Activated T-cell treated with anti-CD3 and anti-CD28 coated beads for 24 hours (primary cell): ENCODE measurements around the gene TUFT1.
"Not testable (repeated sequence)": the region's sequence is repeated elsewhere in the genome, so short reads cannot be mapped to it uniquely, and the experiment has no call there.

ENCODE experiments used
- DNase-seq: peaks from one replicate; pipeline ENCODE4 v3.0.0-alpha.2; 2020; ENCODE audit warnings: low read depth

The TUFT1 gene

DNA sequence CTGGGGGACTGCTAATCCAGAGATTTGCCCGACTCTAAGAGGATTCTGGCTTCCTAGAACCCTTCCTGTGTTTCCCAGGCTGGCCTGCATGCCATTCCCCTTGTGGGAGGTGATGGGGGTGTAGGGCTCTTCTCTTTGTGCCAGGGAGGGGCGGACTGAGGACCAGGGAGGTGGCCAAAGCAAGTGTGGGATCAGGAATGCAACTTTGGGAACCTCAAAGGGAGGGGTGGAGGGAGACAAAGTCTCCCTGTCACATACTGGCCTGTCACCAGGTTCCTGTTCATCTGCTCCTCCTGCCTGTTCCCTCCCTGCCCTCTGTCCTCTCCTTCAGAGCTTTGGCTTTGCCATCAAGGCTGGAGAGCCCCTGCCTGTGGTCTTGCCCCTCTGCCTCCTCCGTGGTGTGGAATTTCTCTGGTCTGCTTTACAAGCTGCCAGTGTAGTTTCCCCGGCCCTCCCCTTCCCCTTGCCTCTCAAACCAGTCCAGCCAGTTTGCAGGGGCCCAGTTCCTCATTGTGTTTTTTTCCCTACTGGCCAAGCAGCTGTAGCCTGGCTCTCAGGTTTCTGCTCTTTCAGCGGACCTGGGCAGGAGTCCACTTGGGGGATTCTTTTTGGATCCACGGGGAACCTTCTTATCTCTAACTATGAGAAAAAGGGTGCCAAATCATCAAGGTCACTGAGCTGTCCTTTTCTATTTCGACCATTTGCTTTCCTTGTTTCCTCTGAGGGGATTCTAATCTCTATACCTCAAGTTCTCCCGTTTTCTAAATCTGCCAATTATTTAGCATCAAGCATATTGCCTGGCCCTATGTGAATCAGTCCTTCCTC is 27.1 kb upstream of the TUFT1 start:
- DNase-seq = no peak

GRCh38 chr1:151513626-151514121 is 26.4 kb upstream of the TUFT1 start:
- no peak for DNase-seq

- no peak for DNase-seq
Observed at GRCh38 chr1:151514366-151514765, 25.7 kb upstream of the TUFT1 start.

DNA sequence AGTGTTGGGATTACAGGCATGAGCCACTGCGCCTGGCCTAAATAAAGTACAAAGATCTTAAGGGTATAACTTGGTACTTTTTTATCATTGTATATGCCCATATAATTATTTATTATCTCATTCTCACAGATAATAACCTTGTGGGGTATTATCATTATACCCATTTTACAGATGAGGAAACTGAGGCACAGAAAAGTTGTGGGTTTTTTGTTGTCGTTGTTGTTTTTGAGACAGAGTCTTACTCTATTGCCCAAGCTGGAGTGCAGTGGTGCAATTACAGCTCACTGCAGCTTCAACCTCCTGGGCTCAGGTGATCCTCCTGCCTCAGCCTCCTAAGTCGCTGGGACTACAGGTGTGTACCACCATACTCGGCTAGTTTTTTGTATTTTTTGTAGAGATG is 24.8 kb upstream of the TUFT1 start:
- DNase-seq = no peak

GRCh38 chr1:151516031-151516511 is 24.0 kb upstream of the TUFT1 start:
- DNase-seq = no peak

DNA sequence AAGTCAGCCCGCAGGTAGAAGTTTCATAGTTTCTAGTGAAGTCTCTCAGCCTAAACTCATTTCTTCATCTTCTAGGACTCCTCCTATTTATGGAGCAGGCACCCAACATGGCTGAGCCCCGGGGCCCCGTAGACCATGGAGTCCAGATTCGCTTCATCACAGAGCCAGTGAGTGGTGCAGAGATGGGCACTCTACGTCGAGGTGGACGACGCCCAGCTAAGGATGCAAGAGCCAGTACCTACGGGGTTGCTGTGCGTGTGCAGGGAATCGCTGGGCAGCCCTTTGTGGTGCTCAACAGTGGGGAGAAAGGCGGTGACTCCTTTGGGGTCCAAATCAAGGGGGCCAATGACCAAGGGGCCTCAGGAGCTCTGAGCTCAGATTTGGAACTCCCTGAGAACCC is 21.7 kb upstream of the TUFT1 start:
- no peak for DNase-seq

- no peak for DNase-seq
Observed at GRCh38 chr1:151518936-151519335, 21.2 kb upstream of the TUFT1 start.

DNA sequence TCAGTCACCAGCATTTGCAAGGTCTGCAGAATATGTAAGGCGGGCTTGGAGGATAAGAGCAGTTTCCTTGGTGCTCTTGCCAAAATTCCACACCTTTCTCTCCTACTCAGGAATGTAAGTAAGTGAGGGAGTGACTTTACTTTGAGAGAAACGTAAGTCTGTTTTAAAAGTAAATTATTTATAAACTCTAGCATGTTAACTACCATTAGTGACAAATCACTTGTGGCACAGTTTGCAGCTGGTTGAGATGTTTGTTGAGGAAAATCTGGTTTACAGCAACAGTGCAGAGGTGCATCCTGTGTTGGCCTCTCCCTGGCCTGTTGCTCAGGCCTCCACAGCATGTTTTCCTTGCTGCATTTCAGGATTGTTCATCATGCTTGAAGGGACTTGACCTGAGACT is 20.4 kb upstream of the TUFT1 start:
- no peak for DNase-seq

DNA sequence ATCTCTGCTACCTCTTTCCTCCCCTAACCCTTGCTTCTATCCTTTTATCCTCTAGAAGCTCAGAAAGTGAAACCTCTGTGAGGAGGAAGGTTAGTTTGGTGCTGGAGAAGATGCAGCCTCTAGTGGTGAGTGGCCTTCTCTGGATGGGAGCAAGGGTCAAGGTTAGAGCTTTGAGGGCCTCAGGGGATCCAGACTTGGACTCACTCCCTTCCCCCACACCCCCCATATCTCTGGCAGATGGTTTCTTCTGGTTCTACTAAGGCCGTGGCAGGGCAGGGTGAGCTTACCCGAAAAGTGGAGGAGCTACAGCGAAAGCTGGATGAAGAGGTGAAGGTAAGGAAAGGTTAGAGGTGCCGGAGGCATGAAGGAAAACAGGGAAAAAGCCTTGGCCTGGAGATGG is 19.8 kb upstream of the TUFT1 start:
- no peak for DNase-seq

GRCh38 chr1:151522427-151522826 is 17.7 kb upstream of the TUFT1 start:
- not testable (repeated sequence) for DNase-seq

GRCh38 chr1:151523326-151523725 is 16.8 kb upstream of the TUFT1 start:
- DNase-seq = no peak

DNA sequence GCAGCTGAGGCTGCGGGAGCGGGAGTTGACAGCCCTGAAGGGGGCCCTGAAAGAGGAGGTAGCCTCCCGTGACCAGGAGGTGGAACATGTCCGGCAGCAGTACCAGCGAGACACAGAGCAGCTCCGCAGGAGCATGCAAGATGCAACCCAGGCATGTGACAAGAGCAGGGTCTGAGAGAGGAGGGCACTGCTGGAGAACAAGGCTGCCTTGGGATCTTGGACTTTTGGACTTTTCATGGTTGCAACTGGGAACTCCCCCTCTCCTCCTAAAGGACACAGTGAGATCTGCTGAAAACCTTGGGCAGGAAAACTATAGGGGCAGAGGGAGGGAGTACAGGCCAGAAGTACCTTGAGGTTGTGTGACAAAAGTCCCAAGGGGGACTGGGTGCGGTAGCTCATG is 15.4 kb upstream of the TUFT1 start:
- DNase-seq = no peak

- no peak for DNase-seq
Observed at GRCh38 chr1:151526735-151527525, 13.2 kb upstream of the TUFT1 start.

DNA sequence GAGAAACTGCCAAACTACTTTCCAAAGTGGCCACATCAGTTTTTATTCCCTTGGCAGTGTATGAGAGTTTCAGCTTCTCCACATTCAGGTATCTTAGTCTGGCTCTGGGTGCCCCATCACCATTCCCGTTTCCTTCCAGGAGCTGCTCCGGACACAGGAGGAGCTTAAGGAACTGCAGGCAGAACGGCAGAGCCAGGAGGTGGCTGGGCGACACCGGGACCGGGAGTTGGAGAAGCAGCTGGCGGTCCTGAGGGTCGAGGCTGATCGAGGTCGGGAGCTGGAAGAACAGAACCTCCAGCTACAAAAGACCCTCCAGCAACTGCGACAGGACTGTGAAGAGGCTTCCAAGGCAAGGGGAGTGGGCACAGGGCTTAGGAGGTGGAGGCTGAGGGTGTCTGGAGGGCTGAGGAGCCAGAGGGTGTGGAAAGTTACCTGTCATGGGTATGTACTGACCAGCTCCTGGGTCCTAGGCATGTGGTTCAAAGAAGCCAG is 10.9 kb upstream of the TUFT1 start:
- DNase-seq = no peak

DNA sequence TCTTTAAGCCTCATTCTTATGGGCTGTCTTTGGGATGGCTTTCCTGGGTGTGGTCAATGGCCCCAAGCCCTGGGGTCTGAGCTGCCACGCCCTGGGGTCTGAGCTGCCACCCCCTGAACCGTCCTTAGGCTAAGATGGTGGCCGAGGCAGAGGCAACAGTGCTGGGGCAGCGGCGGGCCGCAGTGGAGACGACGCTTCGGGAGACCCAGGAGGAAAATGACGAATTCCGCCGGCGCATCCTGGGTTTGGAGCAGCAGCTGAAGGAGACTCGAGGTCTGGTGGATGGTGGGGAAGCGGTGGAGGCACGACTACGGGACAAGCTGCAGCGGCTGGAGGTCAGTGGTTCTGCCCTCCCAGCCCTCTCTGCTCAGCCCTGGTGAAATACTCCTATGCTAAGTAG is 10.3 kb upstream of the TUFT1 start:
- no peak for DNase-seq

DNA sequence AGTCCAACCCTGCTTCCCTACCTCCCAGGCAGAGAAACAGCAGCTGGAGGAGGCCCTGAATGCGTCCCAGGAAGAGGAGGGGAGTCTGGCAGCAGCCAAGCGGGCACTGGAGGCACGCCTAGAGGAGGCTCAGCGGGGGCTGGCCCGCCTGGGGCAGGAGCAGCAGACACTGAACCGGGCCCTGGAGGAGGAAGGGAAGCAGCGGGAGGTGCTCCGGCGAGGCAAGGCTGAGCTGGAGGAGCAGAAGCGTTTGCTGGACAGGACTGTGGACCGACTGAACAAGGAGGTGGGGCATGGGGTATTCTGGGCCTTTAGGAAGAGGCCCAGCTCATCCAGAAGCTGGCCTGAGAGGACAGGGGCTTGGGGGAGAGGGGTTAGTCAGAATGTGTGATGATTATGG is 9.6 kb upstream of the TUFT1 start:
- no peak for DNase-seq

GRCh38 chr1:151533870-151534269 is 6.2 kb upstream of the TUFT1 start:
- no peak for DNase-seq

GRCh38 chr1:151534662-151535278 is 5.3 kb upstream of the TUFT1 start:
- DNase-seq = peak; percentile 65

- DNase-seq = no peak
Observed at GRCh38 chr1:151535326-151536271, 4.5 kb upstream of the TUFT1 start.

GRCh38 chr1:151536499-151536898 is 3.6 kb upstream of the TUFT1 start:
- no peak for DNase-seq

- DNase-seq = no peak
Observed at GRCh38 chr1:151537112-151537511, 3.0 kb upstream of the TUFT1 start.
